A673 (cell line): ENCODE results near the gene IQCM. TPM values are rescaled to one million over a fixed set of nuclear protein-coding genes. Genes with fewer than 3 reads are reported as not detected.

Experiments used
- BruUV-seq: library from RNA; stranded (reverse); fragments of 400-500 nt; replicated peaks from 2 replicates; lab custom pipeline; 2021; lab: Mats Ljungman, UMichigan
- CTCF ChIA-PET: fragments of 300-600 bp; sonication (Branson Sonifier 250); formaldehyde crosslinking; loops from one replicate; lab custom pipeline; 2022; ENCODE audit warnings: antibody characterized with exemption; lab: Charles Lee
- POLR2A ChIA-PET: fragments of 300-600 bp; sonication (Branson Sonifier 250); formaldehyde crosslinking; loops from one replicate; lab custom pipeline; 2022; ENCODE audit warnings: antibody characterized with exemption; ENCODE audit not compliant: low non-redundant PET; lab: Charles Lee
- DNase-seq: peaks from one replicate; pipeline ENCODE4 v3.0.0-alpha.2; 2015; ENCODE audit warnings: low spot score
- H3K27ac ChIP-seq: fragments of 200-600 bp; sonication (generic); 2 replicates; pipeline ENCODE4 v1.5.1; 2016; ENCODE audit warnings: mixed run types, low read depth, mild to moderate bottlenecking, mixed read lengths, antibody characterized with exemption, low read length; ENCODE audit not compliant: poor library complexity, severe bottlenecking
- H3K27me3 ChIP-seq: fragments of 200-600 bp; sonication (generic); replicated peaks from 2 replicates; pipeline ENCODE4 v1.6.1; 2017; ENCODE audit warnings: mixed run types, low read depth, mild to moderate bottlenecking, mixed read lengths, antibody characterized with exemption, low read length; ENCODE audit not compliant: insufficient read depth, poor library complexity
- H3K36me3 ChIP-seq: fragments of 200-600 bp; sonication (generic); 2 replicates; pipeline ENCODE4 v1.6.1; 2016; ENCODE audit warnings: mixed run types, mild to moderate bottlenecking, mixed read lengths, antibody characterized with exemption, low read length; ENCODE audit not compliant: insufficient read depth, poor library complexity, severe bottlenecking
- H3K4me1 ChIP-seq: fragments of 200-600 bp; sonication (generic); 2 replicates; pipeline ENCODE4 v1.6.1; 2017; ENCODE audit warnings: mixed run types, mild to moderate bottlenecking, mixed read lengths, antibody characterized with exemption, low read length; ENCODE audit not compliant: insufficient read depth, poor library complexity, severe bottlenecking
- H3K4me3 ChIP-seq: fragments of 200-600 bp; sonication (generic); 2 replicates; pipeline ENCODE4 v1.5.1; 2016; ENCODE audit warnings: low read depth, mixed run types, mild to moderate bottlenecking, mixed read lengths, low read length; ENCODE audit not compliant: poor library complexity, severe bottlenecking
- H3K9me3 ChIP-seq: fragments of 200-600 bp; sonication (generic); 2 replicates; pipeline ENCODE4 v1.6.1; 2016; ENCODE audit warnings: mixed run types, low read depth, mild to moderate bottlenecking, mixed read lengths, antibody characterized with exemption, low read length; ENCODE audit not compliant: poor library complexity, severe bottlenecking
- CTCF ChIP-seq: fragments of 300-800, 200-600 bp; sonication (generic); conservative IDR thresholded peaks from 2 replicates; pipeline ENCODE4 v1.5.1; 2017; ENCODE audit warnings: low read depth, mild to moderate bottlenecking, antibody characterized with exemption, low read length, moderate library complexity, mixed read lengths
- EZH2 ChIP-seq: fragments of 200-600 bp; sonication (generic); IDR thresholded peaks from 2 replicates; pipeline ENCODE4 v1.6.1; 2017; ENCODE audit warnings: borderline replicate concordance, low read depth, mild to moderate bottlenecking, mixed read lengths, antibody characterized with exemption, low read length; ENCODE audit not compliant: poor library complexity, severe bottlenecking
- intact Hi-C: fragments of 100-400 bp; cut with micrococcal nuclease; formaldehyde crosslinking; loops from one replicate; pipeline ENCODE4 v1.10.0; 2022; ENCODE audit not compliant: unreplicated experiment
- total RNA-seq: library from RNA; stranded (reverse); gene quantifications from 2 replicates; pipeline ENCODE4 v1.2.3, GENCODE V29; 2021

IQCM gene
- total RNA-seq, 1 experiment from 2014 or later: not detected

GRCh38 chr4:149788300-149788699 lies 27.3 kb downstream of the IQCM start:
- BruUV-seq: no TSS peak
- intact Hi-C loops: no loop called here
- POLR2A ChIA-PET: no interaction called here

GRCh38 chr4:149785696-149786431 lies 29.8 kb downstream of the IQCM start:
- intact Hi-C loops: no loop called here
- CTCF ChIA-PET: no interaction called here
- POLR2A ChIA-PET: no interaction called here
- Histone ChIP-seq H3K4me3 (no peak overlapping the region), H3K9me3 (no peaks in the 10 kb centered on the region), H3K36me3 (no peaks in the 10 kb centered on the region), H3K27me3 (no peaks in the 10 kb centered on the region), H3K4me1 (peaks cover 3% of the 10 kb centered on the region), H3K27ac (no peak overlapping the region)
- TF ChIP-seq EZH2 (no peak), CTCF (no peak)
- BruUV-seq: no TSS peak
- no peak for DNase-seq

More at GRCh38 chr4:149788300-149788699, 27.3 kb downstream of the IQCM start:
- CTCF ChIA-PET: no interaction called here
- no peak for DNase-seq
- H3K36me3 ChIP-seq: no peaks in the 10 kb centered on the region
- TF ChIP-seq EZH2 (no peak), CTCF (no peak)
- H3K4me3 ChIP-seq: no peak overlapping the region
- no peaks in the 10 kb centered on the region for H3K27me3 ChIP-seq
- peaks cover 10% of the 10 kb centered on the region for H3K4me1 ChIP-seq
- no peaks in the 10 kb centered on the region for H3K9me3 ChIP-seq
- no peak overlapping the region for H3K27ac ChIP-seq

GRCh38 chr4:149784018-149784417 lies 31.6 kb downstream of the IQCM start:
- Histone ChIP-seq H3K9me3 (no peaks in the 10 kb centered on the region), H3K4me3 (no peak overlapping the region), H3K4me1 (no peaks in the 10 kb centered on the region), H3K27me3 (no peaks in the 10 kb centered on the region), H3K27ac (no peak overlapping the region), H3K36me3 (no peaks in the 10 kb centered on the region)
- DNase-seq: peak; percentile 50
- CTCF ChIA-PET: no interaction called here
- intact Hi-C loops: no loop called here
- no peak for TF ChIP-seq EZH2
- TF ChIP-seq CTCF: no peak
- BruUV-seq: no TSS peak
- POLR2A ChIA-PET: no interaction called here
